Effector memory CD4-positive, alpha-beta T cell (primary cell): ENCODE results near the gene ETS2.

Experiments
- DNase-seq, 3 donors: peaks; one replicate each; pipeline ENCODE4 v3.0.0-alpha.2; 2020
- H3K27ac ChIP-seq: 2 replicates; pipeline ENCODE4 v1.7.0; 2013; ENCODE audit warnings: mild to moderate bottlenecking, low read length, moderate library complexity; ENCODE audit not compliant: insufficient read depth, poor library complexity, severe bottlenecking
- H3K27me3 ChIP-seq: replicated peaks from 2 replicates; pipeline ENCODE4 v1.7.0; 2013; ENCODE audit warnings: mild to moderate bottlenecking, low read length; ENCODE audit not compliant: insufficient read depth, control insufficient read depth, poor library complexity, severe bottlenecking
- H3K36me3 ChIP-seq: 2 replicates; pipeline ENCODE4 v1.7.0; 2013; ENCODE audit warnings: mild to moderate bottlenecking, low read length, moderate library complexity; ENCODE audit not compliant: control insufficient read depth, insufficient read depth
- H3K4me1 ChIP-seq: 2 replicates; pipeline ENCODE4 v1.7.0; 2013; ENCODE audit warnings: low read length, mild to moderate bottlenecking; ENCODE audit not compliant: control insufficient read depth, insufficient read depth, poor library complexity, severe bottlenecking
- H3K4me3 ChIP-seq: 2 replicates; pipeline ENCODE4 v1.7.0; 2013; ENCODE audit warnings: low read length, low read depth, mild to moderate bottlenecking; ENCODE audit not compliant: insufficient read depth, poor library complexity, severe bottlenecking
- H3K9me3 ChIP-seq: 2 replicates; pipeline ENCODE4 v1.7.0; 2013; ENCODE audit warnings: mild to moderate bottlenecking, low read length, moderate library complexity; ENCODE audit not compliant: control insufficient read depth

Gene ETS2

DNA sequence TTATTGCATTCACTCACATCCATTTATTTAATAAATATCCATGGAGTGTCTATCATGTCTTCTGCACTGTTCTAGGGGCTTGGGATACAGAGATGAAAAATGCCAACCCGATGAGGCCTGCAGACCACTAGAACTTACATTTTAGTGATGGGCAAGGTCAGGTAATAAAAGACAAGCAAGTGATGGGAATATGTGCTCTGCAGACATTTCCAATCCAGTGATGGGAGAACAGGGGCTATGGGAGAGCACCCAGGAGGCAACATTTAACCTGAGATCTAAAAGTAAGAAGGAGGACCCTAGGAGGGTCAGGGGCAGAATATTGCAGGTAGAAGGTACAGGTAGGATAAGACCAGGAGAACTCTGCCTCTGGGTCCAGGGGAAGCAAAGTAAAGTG, 53.1 kb downstream of the ETS2 start:
- no peaks in the 10 kb centered on the region for H3K27me3 ChIP-seq
- H3K27ac ChIP-seq: no peak overlapping the region
- DNase-seq: no peak
- H3K4me1 ChIP-seq: no peaks in the 10 kb centered on the region
- no peak overlapping the region for H3K4me3 ChIP-seq
- no peaks in the 10 kb centered on the region for H3K9me3 ChIP-seq
- H3K36me3 ChIP-seq: no peaks in the 10 kb centered on the region

DNA sequence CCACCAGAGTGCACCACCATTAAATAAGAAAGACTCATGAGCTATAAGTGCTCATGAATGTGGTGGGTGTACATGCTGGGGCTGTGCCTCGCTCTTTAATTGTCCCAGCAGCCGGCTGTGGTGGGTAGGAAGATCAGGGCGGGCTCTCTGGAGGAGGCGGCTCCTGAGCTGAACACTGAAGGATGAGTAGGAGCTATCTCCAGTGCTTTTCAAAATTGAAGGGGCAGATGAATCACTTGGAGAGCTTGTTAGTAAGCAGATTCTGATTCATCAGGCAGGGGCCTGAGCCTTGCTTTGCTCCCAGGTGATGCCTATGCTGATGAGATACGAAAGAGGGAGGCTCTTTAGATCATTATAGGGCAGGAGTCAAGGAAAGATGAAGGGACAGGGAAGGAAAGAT, 54.1 kb downstream of the ETS2 start:
- Histone ChIP-seq H3K27ac (no peak overlapping the region), H3K4me1 (no peaks in the 10 kb centered on the region), H3K9me3 (no peaks in the 10 kb centered on the region), H3K27me3 (no peaks in the 10 kb centered on the region), H3K4me3 (no peak overlapping the region), H3K36me3 (no peaks in the 10 kb centered on the region)
- no peak for DNase-seq

DNA sequence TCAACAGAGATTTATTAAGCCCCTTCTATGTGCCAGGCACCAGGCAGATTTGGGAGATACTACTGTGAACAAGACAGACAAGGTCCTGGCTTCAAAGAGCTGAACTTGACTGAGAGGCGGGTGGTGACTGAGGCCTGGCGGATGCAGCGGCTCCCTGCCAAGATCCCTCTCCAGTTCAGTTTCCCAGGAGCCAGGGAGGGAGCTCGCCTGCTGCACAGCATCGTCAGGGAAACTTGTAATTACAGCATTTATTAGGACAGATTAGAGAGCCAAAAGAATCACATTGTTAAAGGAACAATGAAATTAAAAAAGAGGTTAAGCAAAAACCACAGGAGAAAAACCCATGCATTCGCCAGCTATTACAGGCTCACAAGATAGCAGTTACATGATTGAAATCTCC, 55.3 kb downstream of the ETS2 start:
- Histone ChIP-seq H3K4me1 (no peaks in the 10 kb centered on the region), H3K27ac (no peak overlapping the region), H3K36me3 (no peaks in the 10 kb centered on the region), H3K27me3 (no peaks in the 10 kb centered on the region), H3K9me3 (no peaks in the 10 kb centered on the region), H3K4me3 (no peak overlapping the region)
- DNase-seq: no peak

DNA sequence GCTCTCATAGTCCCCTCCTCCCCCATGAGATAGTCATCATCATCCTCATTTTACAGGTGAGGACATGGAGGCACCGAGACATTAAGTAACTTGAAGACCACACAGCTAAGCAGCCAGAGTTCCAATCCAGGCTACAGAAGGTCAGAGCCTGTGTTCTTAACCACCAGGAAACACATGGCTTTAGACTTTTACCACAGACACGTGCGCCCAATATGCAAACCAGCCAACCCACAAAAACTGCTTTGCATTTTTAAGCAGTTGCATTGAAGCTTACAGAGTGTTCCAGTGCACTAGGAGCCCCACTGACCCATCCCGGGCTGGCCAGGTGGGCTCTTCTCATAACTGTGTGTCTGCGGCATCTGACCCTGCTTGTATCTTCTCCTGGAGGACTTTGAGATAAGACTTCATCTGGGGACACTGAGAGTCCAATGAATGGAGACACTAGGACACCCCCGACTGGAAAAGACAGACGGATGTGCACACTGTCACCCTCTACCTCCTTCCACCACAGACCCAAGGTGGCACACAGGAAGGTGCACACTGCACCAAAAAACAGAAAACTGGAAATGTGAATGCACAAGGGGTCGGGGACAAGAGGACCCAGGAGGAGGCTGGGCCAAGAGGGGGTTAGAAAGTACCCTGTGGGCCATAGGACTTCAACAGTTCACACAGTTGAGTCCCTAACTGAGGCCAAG, 56.4 kb downstream of the ETS2 start:
- no peak overlapping the region for H3K4me3 ChIP-seq
- DNase-seq: no peak
- H3K9me3 ChIP-seq: no peaks in the 10 kb centered on the region
- H3K36me3 ChIP-seq: no peaks in the 10 kb centered on the region
- no peaks in the 10 kb centered on the region for H3K4me1 ChIP-seq
- H3K27ac ChIP-seq: no peak overlapping the region
- H3K27me3 ChIP-seq: no peaks in the 10 kb centered on the region

DNA sequence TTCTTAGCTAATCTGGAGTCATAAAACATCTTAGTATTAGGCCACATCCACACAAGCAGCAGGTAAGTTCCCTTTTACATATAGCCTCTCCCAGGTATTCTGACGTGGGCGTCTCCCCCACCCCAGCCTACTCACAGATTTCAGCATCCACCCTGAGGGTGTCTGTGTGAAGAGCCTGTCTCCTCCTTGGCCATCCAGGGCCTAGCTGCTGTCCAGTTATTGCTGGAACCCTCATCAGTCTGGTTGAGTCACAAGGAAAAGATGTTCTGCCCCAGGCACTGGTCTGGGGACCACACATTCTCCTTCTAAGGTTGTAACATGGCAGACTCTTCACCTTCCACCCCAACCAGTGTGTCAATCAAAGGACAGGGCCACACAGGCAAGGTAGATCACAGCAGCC, 57.6 kb downstream of the ETS2 start:
- H3K9me3 ChIP-seq: no peaks in the 10 kb centered on the region
- H3K36me3 ChIP-seq: no peaks in the 10 kb centered on the region
- DNase-seq: no peak
- no peak overlapping the region for H3K4me3 ChIP-seq
- no peak overlapping the region for H3K27ac ChIP-seq
- no peaks in the 10 kb centered on the region for H3K4me1 ChIP-seq
- H3K27me3 ChIP-seq: no peaks in the 10 kb centered on the region

DNA sequence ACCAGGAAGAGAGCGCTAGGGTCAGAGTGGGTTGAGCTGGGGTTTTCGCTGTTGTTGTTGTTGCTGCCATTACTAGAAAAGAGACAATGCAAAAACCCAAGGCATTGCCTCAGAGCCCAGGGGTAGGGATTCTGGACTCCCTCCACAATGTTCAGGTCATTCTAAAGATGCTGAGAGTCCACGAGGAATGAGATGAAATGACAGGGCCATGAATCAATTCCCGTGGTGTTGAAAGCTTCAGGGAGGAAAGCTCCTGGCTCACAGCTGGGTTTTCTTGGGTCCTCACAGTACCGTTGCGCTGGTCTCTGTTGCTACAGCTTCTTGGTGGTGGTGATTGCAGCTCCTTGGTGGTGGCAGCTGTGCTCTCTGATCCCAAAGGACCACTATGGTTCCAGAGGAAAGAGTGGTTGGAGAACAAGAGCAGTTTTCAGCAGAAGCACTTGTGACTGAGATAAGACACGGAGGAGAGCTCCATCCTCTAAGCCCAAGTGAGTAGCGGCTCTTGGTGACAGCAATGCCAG, 58.2 kb downstream of the ETS2 start:
- no peaks in the 10 kb centered on the region for H3K4me1 ChIP-seq
- no peak for DNase-seq
- H3K9me3 ChIP-seq: no peaks in the 10 kb centered on the region
- no peak overlapping the region for H3K4me3 ChIP-seq
- H3K27ac ChIP-seq: no peak overlapping the region
- no peaks in the 10 kb centered on the region for H3K36me3 ChIP-seq
- H3K27me3 ChIP-seq: no peaks in the 10 kb centered on the region

DNA sequence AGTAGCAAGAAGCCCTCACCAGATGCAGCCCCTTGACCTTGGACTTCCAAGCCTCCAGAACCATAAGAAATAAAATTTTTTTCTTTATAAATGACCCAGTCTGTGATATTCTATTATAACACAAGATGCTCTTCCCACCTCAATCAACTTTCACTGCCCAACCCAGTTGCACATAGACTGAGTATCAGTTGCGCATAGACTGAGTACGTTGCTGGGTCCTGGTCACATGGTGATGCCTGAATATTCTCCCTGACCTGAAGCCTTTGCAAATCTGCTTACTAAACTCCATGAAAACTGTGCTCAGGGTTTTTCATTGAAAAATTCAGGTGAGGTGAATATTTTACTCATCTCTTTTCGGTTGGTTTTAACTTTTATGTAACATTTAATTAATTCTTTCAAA, 59.2 kb downstream of the ETS2 start:
- H3K9me3 ChIP-seq: no peaks in the 10 kb centered on the region
- H3K36me3 ChIP-seq: no peaks in the 10 kb centered on the region
- no peak overlapping the region for H3K27ac ChIP-seq
- no peak overlapping the region for H3K4me3 ChIP-seq
- no peak for DNase-seq
- H3K27me3 ChIP-seq: no peaks in the 10 kb centered on the region
- no peaks in the 10 kb centered on the region for H3K4me1 ChIP-seq

DNA sequence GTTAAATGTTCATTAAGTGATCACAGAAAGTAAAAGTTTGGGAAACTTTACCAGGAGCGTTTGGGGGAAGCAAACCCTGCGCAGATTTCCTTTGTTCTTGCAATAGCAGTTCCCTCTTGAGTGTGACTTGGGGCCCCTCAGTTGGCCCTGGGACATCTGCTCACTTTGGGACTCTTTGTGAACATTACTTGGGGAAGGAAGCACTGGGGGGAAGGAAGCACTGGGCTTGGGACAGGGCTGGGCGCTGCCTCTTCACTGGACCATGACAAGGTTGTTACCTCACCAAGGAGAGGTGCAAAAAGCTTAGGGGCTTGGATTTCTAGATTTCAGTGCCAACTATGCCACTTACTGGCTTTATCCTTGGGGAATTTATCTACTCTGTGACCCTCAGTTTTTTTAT, 63.5 kb downstream of the ETS2 start:
- Histone ChIP-seq H3K36me3 (no peaks in the 10 kb centered on the region), H3K27me3 (no peaks in the 10 kb centered on the region), H3K9me3 (no peaks in the 10 kb centered on the region), H3K27ac (no peak overlapping the region), H3K4me1 (no peaks in the 10 kb centered on the region), H3K4me3 (no peak overlapping the region)
- no peak for DNase-seq

DNA sequence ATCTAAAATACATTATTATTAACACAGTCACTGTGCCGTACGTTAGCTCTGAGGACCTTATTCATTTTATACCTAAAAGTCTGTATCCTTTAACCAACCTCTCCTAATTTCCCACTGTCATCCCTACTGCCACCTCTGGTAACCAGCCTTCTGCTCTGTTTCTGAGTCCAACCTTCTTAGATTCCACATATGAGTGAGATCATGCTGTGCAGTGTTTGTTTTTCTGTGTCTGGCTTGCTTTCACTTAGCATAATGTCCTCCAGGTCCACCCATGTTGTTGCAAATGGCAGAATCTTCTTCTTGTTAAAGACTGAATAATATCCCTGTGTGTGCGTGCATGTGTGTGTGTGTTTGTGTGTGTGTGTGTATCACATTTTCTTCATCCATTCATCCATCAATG, 64.2 kb downstream of the ETS2 start:
- no peak for DNase-seq
- Histone ChIP-seq H3K4me3 (no peak overlapping the region), H3K27me3 (no peaks in the 10 kb centered on the region)

More for the DNA sequence above, 64.2 kb downstream of the ETS2 start:
- Histone ChIP-seq H3K27ac (no peak overlapping the region), H3K4me1 (no peaks in the 10 kb centered on the region), H3K36me3 (no peaks in the 10 kb centered on the region), H3K9me3 (no peaks in the 10 kb centered on the region)
